HUES48 (cell line): ENCODE results near the gene FNDC3B.

Source experiments
- H3K27ac ChIP-seq: one replicate; pipeline ENCODE4 v1.7.0; 2013; ENCODE audit warnings: low read depth, low read length, inconsistent platforms
- H3K27me3 ChIP-seq: 2 replicates; pipeline ENCODE4 v1.6.1; 2013; ENCODE audit warnings: mild to moderate bottlenecking, low read length; ENCODE audit not compliant: control insufficient read depth, insufficient read depth
- H3K36me3 ChIP-seq: 2 replicates; pipeline ENCODE4 v1.6.1; 2013; ENCODE audit warnings: low read length; ENCODE audit not compliant: control insufficient read depth, insufficient read depth
- H3K4me1 ChIP-seq: 2 replicates; pipeline ENCODE4 v1.6.1; 2013; ENCODE audit warnings: mild to moderate bottlenecking, low read length; ENCODE audit not compliant: control insufficient read depth, insufficient read depth
- H3K4me3 ChIP-seq: 2 replicates; pipeline ENCODE4 v1.5.1; 2013; ENCODE audit warnings: mild to moderate bottlenecking, low read depth, low read length
- H3K9ac ChIP-seq: 2 replicates; pipeline ENCODE4 v1.6.1; 2013; ENCODE audit warnings: mild to moderate bottlenecking, low read depth, low read length, moderate library complexity
- H3K9me3 ChIP-seq: 2 replicates; pipeline ENCODE4 v1.6.1; 2013; ENCODE audit warnings: low read length; ENCODE audit not compliant: control insufficient read depth, insufficient read depth

FNDC3B gene

DNA sequence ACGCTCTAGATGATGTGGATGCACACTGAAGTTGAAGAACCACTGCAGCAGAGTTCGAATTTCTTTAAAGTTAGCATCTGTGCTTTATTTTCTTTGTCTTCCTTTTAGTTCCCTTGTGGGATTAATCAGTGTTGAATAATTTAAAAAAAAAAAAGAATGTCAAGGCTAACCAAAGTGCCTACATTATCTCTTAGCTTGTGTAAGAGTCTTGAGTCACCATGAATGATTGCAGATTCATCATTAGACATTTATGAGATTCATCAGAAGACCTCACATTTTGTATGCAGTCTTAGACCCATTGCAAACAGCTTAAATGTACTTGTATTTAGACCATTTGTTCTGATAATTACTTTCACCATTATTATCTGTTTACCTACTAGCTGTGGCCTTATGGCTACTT, 182.2 kb downstream of the FNDC3B start:
- Histone ChIP-seq H3K4me1 (peaks cover 64% of the 10 kb centered on the region), H3K9ac (no peak overlapping the region), H3K27ac (peak overlapping the region; percentile 1), H3K27me3 (no peaks in the 10 kb centered on the region), H3K9me3 (no peaks in the 10 kb centered on the region), H3K36me3 (no peaks in the 10 kb centered on the region), H3K4me3 (no peak overlapping the region)

DNA sequence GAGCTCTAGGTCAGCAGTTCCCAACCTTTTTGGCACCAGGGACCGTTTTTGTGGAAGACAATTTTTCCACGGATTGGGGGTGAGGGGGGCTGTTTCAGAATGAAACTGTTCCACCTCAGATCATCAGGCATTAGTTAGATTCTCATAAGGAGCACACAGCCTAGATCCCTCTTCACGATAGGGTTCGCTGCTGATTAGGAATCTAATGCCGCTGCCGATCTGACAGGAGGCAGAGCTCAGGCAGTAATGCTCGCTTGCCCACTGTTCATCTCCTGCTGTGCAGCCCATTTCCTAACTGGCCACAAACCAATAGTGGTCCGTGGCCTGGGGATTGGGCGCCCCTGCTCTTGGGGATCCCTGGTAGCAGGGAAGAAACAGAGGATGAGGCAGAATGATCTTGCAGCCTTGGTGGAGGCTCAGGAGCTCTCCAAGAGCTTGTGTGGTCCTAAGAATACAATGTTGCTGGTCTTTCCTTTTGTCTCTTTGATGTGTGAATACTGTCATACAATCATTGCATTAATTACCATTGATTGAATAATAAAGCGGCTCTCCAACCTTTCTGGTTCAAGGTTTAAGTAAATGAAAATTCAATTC, 183.2 kb downstream of the FNDC3B start:
- H3K9me3 ChIP-seq, result no peaks in the 10 kb centered on the region
- H3K36me3 ChIP-seq, result peaks cover 5% of the 10 kb centered on the region
- H3K4me3 ChIP-seq, result no peak overlapping the region
- no peak overlapping the region for H3K9ac ChIP-seq
- peaks cover 63% of the 10 kb centered on the region for H3K4me1 ChIP-seq
- no peak overlapping the region for H3K27ac ChIP-seq
- no peaks in the 10 kb centered on the region for H3K27me3 ChIP-seq

DNA sequence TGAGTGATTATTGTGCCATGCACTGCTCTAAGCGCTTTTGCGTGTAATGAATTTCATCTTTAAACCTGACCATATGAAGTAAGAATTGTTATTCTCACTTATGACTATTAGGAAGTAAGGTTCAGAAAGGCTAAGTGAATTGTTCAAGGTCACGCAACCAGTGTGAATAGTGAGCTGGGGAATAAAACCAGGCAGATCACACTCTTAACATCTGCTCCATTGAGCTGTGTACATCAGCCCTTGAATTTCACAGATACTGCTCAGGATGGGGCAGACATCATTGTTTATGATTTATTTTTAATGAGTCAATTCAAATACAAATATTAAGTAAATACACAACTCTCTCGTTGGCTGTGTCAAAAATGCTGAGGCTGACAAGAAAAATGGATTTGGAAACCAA, 184.5 kb downstream of the FNDC3B start:
- H3K36me3 ChIP-seq, result peaks cover 9% of the 10 kb centered on the region
- peaks cover 60% of the 10 kb centered on the region for H3K4me1 ChIP-seq
- H3K27ac ChIP-seq, result no peak overlapping the region
- H3K9me3 ChIP-seq, result no peaks in the 10 kb centered on the region
- no peaks in the 10 kb centered on the region for H3K27me3 ChIP-seq
- no peak overlapping the region for H3K9ac ChIP-seq
- H3K4me3 ChIP-seq, result no peak overlapping the region

DNA sequence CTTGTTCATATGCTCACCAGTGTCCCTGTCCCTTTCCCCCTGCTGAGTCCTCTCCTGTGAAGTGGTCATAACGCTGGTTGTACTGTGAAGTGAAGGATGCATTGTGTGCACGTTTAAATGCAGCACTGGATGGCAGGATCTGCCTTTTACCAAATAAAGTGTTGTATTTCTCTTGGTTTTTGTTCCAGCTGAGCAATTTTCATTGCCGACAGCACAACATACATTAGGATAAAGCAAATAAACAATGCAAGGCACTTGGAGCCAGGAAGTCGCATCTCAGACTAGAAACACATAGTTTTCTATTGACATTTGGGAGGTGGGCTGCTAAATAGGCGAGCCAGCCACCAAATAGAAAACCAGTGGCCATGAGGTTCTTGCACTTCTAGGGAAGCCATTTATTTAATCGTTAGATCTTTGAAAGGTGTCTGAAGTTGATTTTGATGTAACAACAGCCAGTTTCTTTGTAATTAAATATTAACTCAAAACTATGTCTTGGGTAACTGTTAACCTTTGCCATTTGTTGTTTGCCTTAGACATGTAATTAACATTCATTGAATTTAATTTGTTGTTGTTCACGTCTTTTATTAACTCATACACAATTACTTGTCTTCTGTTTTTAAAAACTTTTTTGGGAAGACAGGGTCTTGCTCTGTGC, 185.3 kb downstream of the FNDC3B start:
- no peak overlapping the region for H3K9ac ChIP-seq
- H3K27me3 ChIP-seq, result no peaks in the 10 kb centered on the region
- no peak overlapping the region for H3K27ac ChIP-seq
- H3K4me3 ChIP-seq, result no peak overlapping the region
- H3K4me1 ChIP-seq, result peaks cover 57% of the 10 kb centered on the region
- no peaks in the 10 kb centered on the region for H3K9me3 ChIP-seq
- H3K36me3 ChIP-seq, result peaks cover 9% of the 10 kb centered on the region

DNA sequence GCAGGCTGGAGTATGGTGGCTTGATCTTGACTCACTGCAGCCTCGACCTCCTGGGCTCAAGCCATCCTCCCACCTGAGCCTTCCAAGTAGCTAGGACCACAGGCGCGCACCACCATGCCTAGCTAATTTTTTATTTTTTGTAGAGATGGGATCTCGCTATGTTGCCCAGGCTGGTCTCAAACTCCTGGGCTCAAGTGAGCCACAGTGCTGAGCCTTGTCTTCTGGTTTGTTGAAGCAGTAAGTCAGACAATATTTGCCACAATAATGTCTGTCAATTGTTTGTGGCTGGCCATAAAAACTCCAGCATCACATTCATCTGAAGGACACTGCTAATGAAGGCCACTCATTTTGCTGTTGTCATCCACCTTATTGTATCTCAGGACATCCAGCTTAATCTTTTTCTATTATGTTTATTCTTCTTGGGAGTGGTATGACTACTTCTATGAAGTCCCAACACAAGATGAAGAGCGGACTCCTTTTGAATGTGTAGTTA, 185.9 kb downstream of the FNDC3B start:
- Histone ChIP-seq H3K9ac (no peak overlapping the region), H3K4me3 (no peak overlapping the region), H3K4me1 (peaks cover 57% of the 10 kb centered on the region), H3K27me3 (no peaks in the 10 kb centered on the region), H3K9me3 (no peaks in the 10 kb centered on the region), H3K27ac (no peak overlapping the region), H3K36me3 (peaks cover 9% of the 10 kb centered on the region)

- H3K9ac ChIP-seq, result no peak overlapping the region
- peaks cover 9% of the 10 kb centered on the region for H3K36me3 ChIP-seq
- no peak overlapping the region for H3K4me3 ChIP-seq
- no peaks in the 10 kb centered on the region for H3K9me3 ChIP-seq
- H3K27me3 ChIP-seq, result no peaks in the 10 kb centered on the region
- H3K27ac ChIP-seq, result no peak overlapping the region
- H3K4me1 ChIP-seq, result peaks cover 49% of the 10 kb centered on the region
Observed at GRCh38 chr3:172226831-172227230, 187.5 kb downstream of the FNDC3B start.

DNA sequence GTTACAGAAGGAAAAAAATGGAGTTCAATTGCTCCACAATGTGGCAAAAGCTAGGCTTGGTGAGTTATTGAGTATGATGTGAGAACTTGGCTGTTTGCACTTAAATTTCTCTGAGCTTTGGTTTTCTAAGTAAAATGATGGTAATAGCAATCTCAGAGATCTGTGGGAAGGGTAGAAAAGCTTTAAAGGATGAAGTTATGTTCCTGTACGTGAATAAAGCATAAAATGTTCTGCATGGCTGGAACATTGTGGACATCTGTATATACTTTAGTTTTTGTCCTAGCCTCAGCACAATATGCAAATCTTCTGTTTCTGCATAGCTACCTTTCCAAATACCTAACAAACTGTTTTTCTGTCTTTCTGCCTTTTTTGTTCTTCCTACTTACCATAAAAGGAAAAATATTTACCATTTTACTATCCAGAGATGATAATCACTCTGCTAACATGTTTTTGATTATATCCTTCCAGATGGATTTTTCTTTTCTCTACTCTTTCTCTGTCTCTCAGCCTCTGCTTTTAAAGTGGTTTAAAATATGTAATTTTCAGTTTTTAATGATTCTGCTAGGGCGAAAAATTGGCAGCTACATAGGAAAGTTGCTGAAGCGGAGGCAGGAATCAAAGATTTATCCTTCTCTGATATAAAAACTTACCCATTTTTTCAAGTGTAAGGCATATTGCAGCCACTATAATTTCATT, 188.1 kb downstream of the FNDC3B start:
- Histone ChIP-seq H3K27me3 (no peaks in the 10 kb centered on the region), H3K9ac (no peak overlapping the region), H3K36me3 (peaks cover 9% of the 10 kb centered on the region), H3K4me1 (peaks cover 43% of the 10 kb centered on the region), H3K27ac (no peak overlapping the region), H3K4me3 (no peak overlapping the region), H3K9me3 (no peaks in the 10 kb centered on the region)

GRCh38 chr3:172228036-172228415, 188.6 kb downstream of the FNDC3B start:
- Histone ChIP-seq H3K27me3 (no peaks in the 10 kb centered on the region), H3K9ac (no peak overlapping the region), H3K36me3 (peaks cover 9% of the 10 kb centered on the region), H3K4me3 (no peak overlapping the region), H3K9me3 (no peaks in the 10 kb centered on the region), H3K27ac (no peak overlapping the region), H3K4me1 (peaks cover 37% of the 10 kb centered on the region)

GRCh38 chr3:172229462-172229861, 190.1 kb downstream of the FNDC3B start:
- Histone ChIP-seq H3K4me3 (no peak overlapping the region), H3K4me1 (peaks cover 23% of the 10 kb centered on the region)

DNA sequence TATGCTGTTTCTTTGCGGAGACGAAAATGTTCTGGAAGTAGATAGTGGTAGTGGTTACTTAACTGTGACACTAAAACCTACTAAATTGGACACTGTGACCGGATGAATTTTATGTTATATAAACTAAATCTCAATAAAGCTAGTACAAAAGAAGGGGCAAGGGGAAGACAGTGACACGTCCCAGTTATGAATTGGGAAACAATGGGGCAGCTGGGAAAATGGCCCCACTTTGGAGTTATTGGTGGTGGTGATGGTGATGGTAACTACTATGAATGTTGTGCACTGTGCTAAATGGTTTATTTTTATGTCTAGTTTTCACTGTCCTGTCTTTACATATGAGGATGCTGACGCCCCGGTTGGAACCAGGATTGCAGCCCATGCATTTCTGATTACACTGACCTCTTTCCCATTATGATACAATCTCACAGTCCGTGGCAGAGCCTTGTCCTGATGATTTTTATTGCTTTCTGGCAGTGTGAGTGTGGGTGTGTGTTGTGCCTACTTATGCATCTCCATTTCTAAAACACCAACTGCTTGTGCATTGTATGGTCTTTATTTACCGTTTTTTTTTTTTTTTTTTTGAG, 192.0 kb downstream of the FNDC3B start:
- no peak overlapping the region for H3K9ac ChIP-seq
- peaks cover 9% of the 10 kb centered on the region for H3K36me3 ChIP-seq
- no peak overlapping the region for H3K27ac ChIP-seq
- no peaks in the 10 kb centered on the region for H3K9me3 ChIP-seq
- no peak overlapping the region for H3K4me3 ChIP-seq
- H3K4me1 ChIP-seq, result peaks cover 19% of the 10 kb centered on the region
- no peaks in the 10 kb centered on the region for H3K27me3 ChIP-seq

More at GRCh38 chr3:172229462-172229861, 190.1 kb downstream of the FNDC3B start:
- Histone ChIP-seq H3K27me3 (no peaks in the 10 kb centered on the region), H3K36me3 (peaks cover 9% of the 10 kb centered on the region), H3K9me3 (no peaks in the 10 kb centered on the region), H3K27ac (no peak overlapping the region), H3K9ac (no peak overlapping the region)
